Fibroblast of lung (primary cell): ENCODE measurements around the gene ESF1. TPM values are rescaled to one million over a fixed set of nuclear protein-coding genes. Genes with fewer than 3 reads are reported as not detected.
A peak's percentile ranks its signal among the peaks of the same experiment; 100 is the strongest.

Source experiments
- DNase-seq, 2 donors: peaks; one replicate each; pipeline versions ENCODE4 v3.0.0 to v3.0.0-alpha.2; 2010; ENCODE audit warnings: low read depth in 2 of 2
- H2AFZ ChIP-seq: 2 replicates; pipeline ENCODE4 v1.5.1; 2012; ENCODE audit warnings: low read length, control low read depth, inconsistent platforms
- H3K27ac ChIP-seq: 2 replicates; pipeline ENCODE4 v1.5.1; 2011; ENCODE audit warnings: low read length, control low read depth; ENCODE audit not compliant: insufficient read depth
- H3K27me3 ChIP-seq: 2 replicates; pipeline ENCODE4 v1.5.1; 2011; ENCODE audit warnings: mild to moderate bottlenecking, low read length; ENCODE audit not compliant: control insufficient read depth, insufficient read depth
- H3K36me3 ChIP-seq: 2 replicates; pipeline ENCODE4 v1.5.1; 2011; ENCODE audit warnings: low read length; ENCODE audit not compliant: control insufficient read depth, insufficient read depth
- H3K4me1 ChIP-seq: 2 replicates; pipeline ENCODE4 v1.5.1; 2011; ENCODE audit warnings: low read length; ENCODE audit not compliant: control insufficient read depth, insufficient read depth; ENCODE audit errors: extremely low read depth
- H3K4me2 ChIP-seq: 2 replicates; pipeline ENCODE4 v1.5.1; 2011; ENCODE audit warnings: low read length, control low read depth; ENCODE audit not compliant: insufficient read depth; ENCODE audit errors: extremely low read depth
- H3K4me3 ChIP-seq, 4 experiments: fragments of 200-600 bp in 1 of 4; sonication (generic) in 1 of 4; replicated peaks in 1 of 4; 2 replicates each; pipeline ENCODE4 v1.5.1; 2011 to 2016; ENCODE audit warnings: low read length in 4 of 4, low read depth in 3 of 4, mild to moderate bottlenecking in 3 of 4, control low read depth in 2 of 4, inconsistent platforms in 1 of 4, mixed read lengths in 1 of 4; ENCODE audit not compliant: insufficient read depth in 1 of 4; ENCODE audit errors: control extremely low read depth in 1 of 4
- H3K79me2 ChIP-seq: 2 replicates; pipeline ENCODE4 v1.5.1; 2012; ENCODE audit warnings: mild to moderate bottlenecking, low read length, inconsistent platforms; ENCODE audit not compliant: control insufficient read depth, insufficient read depth
- H3K9ac ChIP-seq: 2 replicates; pipeline ENCODE4 v1.5.1; 2011; ENCODE audit warnings: mild to moderate bottlenecking, low read length, control low read depth; ENCODE audit not compliant: insufficient read depth
- H3K9me3 ChIP-seq: 2 replicates; pipeline ENCODE4 v1.5.1; 2012; ENCODE audit warnings: low read depth, low read length; ENCODE audit not compliant: control insufficient read depth, insufficient read depth
- H4K20me1 ChIP-seq: 2 replicates; pipeline ENCODE4 v1.5.1; 2011; ENCODE audit warnings: low read length; ENCODE audit not compliant: control insufficient read depth, insufficient read depth; ENCODE audit errors: extremely low read depth
- CTCF ChIP-seq, 2 donors: IDR thresholded peaks in 1 of 2; conservative IDR thresholded peaks in 1 of 2; 1 replicate in 1 of 2; 2 replicates in 1 of 2; pipeline ENCODE4 v1.5.1; 2011 to 2012; ENCODE audit warnings: low read length in 2 of 2, control low read depth in 1 of 2, inconsistent platforms in 1 of 2, low read depth in 1 of 2, mild to moderate bottlenecking in 1 of 2
- EZH2 ChIP-seq: IDR thresholded peaks from 2 replicates; pipeline ENCODE4 v1.5.1; 2012; ENCODE audit warnings: low read length, control low read depth, mild to moderate bottlenecking; ENCODE audit errors: missing control alignments
- polyA plus RNA-seq, 2 donors: library from polyadenylated mRNA; depleted of rRNA in 1 of 2; stranded (reverse) in 1 of 2; unstranded in 1 of 2; fragments of >200 nt; gene quantifications; 2 replicates each; pipeline ENCODE4 v1.2.1, GENCODE V29; 2011 to 2012; ENCODE audit warnings: missing spikeins in 1 of 2
- total RNA-seq: library from RNA; depleted of rRNA; stranded (reverse); fragments of >200 nt; gene quantifications from 2 replicates; pipeline ENCODE4 v1.2.1, GENCODE V29; 2014

The ESF1 gene
- total and polyA plus RNA-seq, 2 donors (not counting 1 experiment from before 2014, with no cell fraction given): 7.3 to 13.2 TPM

- Histone ChIP-seq H3K79me2 (no peaks in the 10 kb centered on the region), H3K36me3 (peaks cover 2% of the 10 kb centered on the region), H3K4me2 (no peak overlapping the region), H3K27me3 (no peaks in the 10 kb centered on the region), H3K9ac (no peak overlapping the region), H3K4me1 (no peaks in the 10 kb centered on the region), H4K20me1 (no peaks in the 10 kb centered on the region), H2AFZ (no peak overlapping the region), H3K9me3 (no peaks in the 10 kb centered on the region), H3K27ac (no peak overlapping the region), H3K4me3 (no peak overlapping the region)
- DNase-seq: peak; percentile 49 to 52
- TF ChIP-seq CTCF (conservative IDR thresholded peaks at IDR 0.05 in 1 of 2, IDR thresholded peaks at IDR 0.05 in 1 of 2; ENCODE audit: low read depth in 1 of 2, low read length in 2 of 2): peak; percentile 14 to 51
- TF ChIP-seq EZH2: no peak
Measured at GRCh38 chr20:13819885-13820645, 35.3 kb upstream of the ESF1 start.

DNA sequence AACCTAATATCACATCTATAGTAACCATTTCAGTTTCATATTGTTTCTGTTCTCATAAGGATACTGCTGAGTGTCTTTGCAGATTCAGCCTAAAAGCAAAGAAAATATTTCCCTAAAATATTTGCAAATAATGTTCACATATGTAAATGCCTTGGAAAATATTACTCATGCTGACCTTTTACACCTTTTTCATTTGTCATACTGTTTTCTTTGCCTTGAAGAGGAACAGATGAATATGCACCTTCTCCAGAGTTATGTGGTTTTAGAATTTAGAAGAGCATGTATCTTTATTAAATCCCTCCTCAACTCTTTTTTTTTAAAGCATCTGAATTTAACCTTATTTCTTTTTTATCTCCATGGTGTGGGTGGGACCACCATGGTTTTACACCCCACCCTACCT lies 32.6 kb upstream of the ESF1 start:
- DNase-seq: peak in 1 of 2 donors; percentile 44
- Histone ChIP-seq H3K9ac (no peak overlapping the region), H3K4me2 (no peak overlapping the region), H3K4me3 (no peak overlapping the region), H2AFZ (no peak overlapping the region), H3K79me2 (no peaks in the 10 kb centered on the region), H3K27me3 (no peaks in the 10 kb centered on the region), H3K4me1 (no peaks in the 10 kb centered on the region), H4K20me1 (no peaks in the 10 kb centered on the region), H3K27ac (no peak overlapping the region), H3K9me3 (no peaks in the 10 kb centered on the region), H3K36me3 (peaks cover 2% of the 10 kb centered on the region)
- TF ChIP-seq CTCF (conservative IDR thresholded peaks at IDR 0.05 in 1 of 2, IDR thresholded peaks at IDR 0.05 in 1 of 2; ENCODE audit: low read depth in 1 of 2, low read length in 2 of 2): no peak
- no peak for TF ChIP-seq EZH2

DNA sequence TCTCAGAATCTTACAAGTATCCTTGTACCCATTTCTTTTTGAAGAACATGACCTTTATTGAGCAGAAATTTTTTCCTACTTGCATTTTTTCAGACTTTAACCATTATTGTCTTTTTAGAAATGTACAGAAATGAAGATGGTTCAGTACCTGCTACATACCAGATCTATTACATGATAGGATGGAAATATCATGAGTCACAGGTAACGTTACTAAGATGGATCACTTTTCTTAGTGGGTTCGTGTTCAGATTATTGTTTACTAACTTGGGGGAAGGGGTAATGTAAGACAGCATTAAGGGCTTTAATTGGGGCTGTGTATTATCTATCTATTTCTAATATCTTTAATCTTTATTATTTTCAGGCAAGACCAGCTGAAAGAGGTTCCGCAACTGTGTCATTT lies 32.0 kb upstream of the ESF1 start:
- Histone ChIP-seq H3K4me3 (no peak overlapping the region), H3K27ac (no peak overlapping the region), H3K36me3 (peaks cover 2% of the 10 kb centered on the region), H3K79me2 (no peaks in the 10 kb centered on the region), H3K4me2 (no peak overlapping the region), H3K27me3 (no peaks in the 10 kb centered on the region), H4K20me1 (no peaks in the 10 kb centered on the region), H2AFZ (no peak overlapping the region), H3K9me3 (no peaks in the 10 kb centered on the region), H3K4me1 (no peaks in the 10 kb centered on the region), H3K9ac (no peak overlapping the region)
- DNase-seq: peak in 1 of 2 donors; percentile 16
- no peak for TF ChIP-seq CTCF (conservative IDR thresholded peaks at IDR 0.05 in 1 of 2, IDR thresholded peaks at IDR 0.05 in 1 of 2; ENCODE audit: low read depth in 1 of 2, low read length in 2 of 2)
- no peak for TF ChIP-seq EZH2
